ENCODE measurements around the gene FIG4. TPM values are rescaled to one million over a fixed set of nuclear protein-coding genes. Genes with fewer than 3 reads are reported as not detected.
A peak's percentile ranks its signal among the peaks of the same experiment; 100 is the strongest.

Gene FIG4
- total and polyA plus RNA-seq, 2 of the 13 experiments (the other 11 are each of a cell fraction or from before 2014, with no cell fraction given), result 5.5 to 7.9 TPM

DNA sequence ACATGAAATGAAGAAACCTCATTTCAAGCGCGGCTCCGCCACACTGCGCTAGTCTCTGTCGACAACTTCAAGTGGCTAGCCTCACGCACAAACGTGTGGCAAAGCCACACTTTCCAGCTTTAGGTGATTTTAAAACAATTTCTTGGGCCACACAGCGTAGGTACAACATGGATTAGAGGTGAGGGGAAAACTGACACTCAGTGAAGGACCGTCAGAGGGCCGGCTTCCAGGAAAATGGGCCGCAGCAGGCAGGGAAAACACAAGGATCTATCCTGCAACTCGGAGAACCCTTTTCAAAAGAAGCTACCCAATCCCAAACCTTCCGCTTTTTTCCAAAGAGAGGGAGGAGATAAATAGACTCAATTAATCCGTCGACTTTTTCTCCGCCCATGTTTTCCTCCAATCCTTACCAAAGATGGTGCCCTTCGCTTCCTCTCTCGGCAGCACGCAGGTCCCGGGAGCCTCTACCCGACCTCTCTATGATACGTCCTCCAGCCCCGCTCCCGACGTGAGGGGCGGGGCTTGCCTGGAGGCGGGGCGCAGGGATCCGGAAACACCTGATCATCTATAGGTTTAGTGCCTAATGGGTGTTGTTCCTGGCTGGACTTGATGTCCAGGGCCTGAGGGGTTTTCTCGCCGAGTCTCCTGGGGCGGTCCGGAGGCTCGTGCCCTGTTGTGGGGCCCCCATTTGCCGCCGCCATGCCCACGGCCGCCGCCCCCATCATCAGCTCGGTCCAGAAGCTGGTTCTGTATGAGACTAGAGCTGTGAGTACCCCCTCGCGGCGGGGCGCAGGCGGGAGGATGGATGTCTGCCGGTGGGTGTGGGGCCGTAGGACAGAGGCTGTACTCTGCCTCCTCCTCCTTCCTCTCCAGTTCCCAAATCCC is at the start of gene FIG4, which contains the start of gene AK9 (continued):
- TF ChIP-seq PHF21A (CRISPR knock-in tag; IDR thresholded peaks at IDR 0.05) (no peak; the same call in 1 of the 2 replicates), NFIB (CRISPR knock-in tag; IDR thresholded peaks at IDR 0.05; ENCODE audit: borderline replicate concordance) (no peak), ZFP62 (CRISPR knock-in tag; IDR thresholded peaks at IDR 0.05) (no peak), TAF15 (IDR thresholded peaks at IDR 0.05; ENCODE audit: low read depth, low read length, poor library complexity, severe bottlenecking) (no peak), ZNF777 (CRISPR knock-in tag; IDR thresholded peaks at IDR 0.05) (peak; percentile 69), U2AF2 (IDR thresholded peaks at IDR 0.05; ENCODE audit: low read depth, low read length) (no peak), NCOR1 (IDR thresholded peaks at IDR 0.05; ENCODE audit: borderline replicate concordance, low read length) (no peak), TP53 (CRISPR knock-in tag; conservative IDR thresholded peaks at IDR 0.05) (no peak), ZNF792 (CRISPR knock-in tag; IDR thresholded peaks at IDR 0.05) (no peak), KDM5A (IDR thresholded peaks at IDR 0.05; ENCODE audit: borderline replicate concordance, low read length) (0 out of 2 replicates have a peak, but pooled peaks have one; percentile 51), MXD4 (CRISPR knock-in tag; IDR thresholded peaks at IDR 0.05) (0 out of 2 replicates have a peak, but pooled peaks have one; percentile 49), THAP11 (CRISPR knock-in tag; IDR thresholded peaks at IDR 0.05) (peak; percentile 86)
- TF ChIP-seq, protein P1, sequence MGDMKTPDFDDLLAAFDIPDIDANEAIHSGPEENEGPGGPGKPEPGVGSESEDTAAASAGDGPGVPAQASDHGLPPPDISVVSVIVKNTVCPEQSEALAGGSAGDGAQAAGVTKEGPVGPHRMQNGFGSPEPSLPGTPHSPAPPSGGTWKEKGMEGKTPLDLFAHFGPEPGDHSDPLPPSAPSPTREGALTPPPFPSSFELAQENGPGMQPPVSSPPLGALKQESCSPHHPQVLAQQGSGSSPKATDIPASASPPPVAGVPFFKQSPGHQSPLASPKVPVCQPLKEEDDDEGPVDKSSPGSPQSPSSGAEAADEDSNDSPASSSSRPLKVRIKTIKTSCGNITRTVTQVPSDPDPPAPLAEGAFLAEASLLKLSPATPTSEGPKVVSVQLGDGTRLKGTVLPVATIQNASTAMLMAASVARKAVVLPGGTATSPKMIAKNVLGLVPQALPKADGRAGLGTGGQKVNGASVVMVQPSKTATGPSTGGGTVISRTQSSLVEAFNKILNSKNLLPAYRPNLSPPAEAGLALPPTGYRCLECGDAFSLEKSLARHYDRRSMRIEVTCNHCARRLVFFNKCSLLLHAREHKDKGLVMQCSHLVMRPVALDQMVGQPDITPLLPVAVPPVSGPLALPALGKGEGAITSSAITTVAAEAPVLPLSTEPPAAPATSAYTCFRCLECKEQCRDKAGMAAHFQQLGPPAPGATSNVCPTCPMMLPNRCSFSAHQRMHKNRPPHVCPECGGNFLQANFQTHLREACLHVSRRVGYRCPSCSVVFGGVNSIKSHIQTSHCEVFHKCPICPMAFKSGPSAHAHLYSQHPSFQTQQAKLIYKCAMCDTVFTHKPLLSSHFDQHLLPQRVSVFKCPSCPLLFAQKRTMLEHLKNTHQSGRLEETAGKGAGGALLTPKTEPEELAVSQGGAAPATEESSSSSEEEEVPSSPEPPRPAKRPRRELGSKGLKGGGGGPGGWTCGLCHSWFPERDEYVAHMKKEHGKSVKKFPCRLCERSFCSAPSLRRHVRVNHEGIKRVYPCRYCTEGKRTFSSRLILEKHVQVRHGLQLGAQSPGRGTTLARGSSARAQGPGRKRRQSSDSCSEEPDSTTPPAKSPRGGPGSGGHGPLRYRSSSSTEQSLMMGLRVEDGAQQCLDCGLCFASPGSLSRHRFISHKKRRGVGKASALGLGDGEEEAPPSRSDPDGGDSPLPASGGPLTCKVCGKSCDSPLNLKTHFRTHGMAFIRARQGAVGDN (CRISPR knock-in tag; IDR thresholded peaks at IDR 0.05), result peak; percentile 80
- TF ChIP-seq, protein P2, sequence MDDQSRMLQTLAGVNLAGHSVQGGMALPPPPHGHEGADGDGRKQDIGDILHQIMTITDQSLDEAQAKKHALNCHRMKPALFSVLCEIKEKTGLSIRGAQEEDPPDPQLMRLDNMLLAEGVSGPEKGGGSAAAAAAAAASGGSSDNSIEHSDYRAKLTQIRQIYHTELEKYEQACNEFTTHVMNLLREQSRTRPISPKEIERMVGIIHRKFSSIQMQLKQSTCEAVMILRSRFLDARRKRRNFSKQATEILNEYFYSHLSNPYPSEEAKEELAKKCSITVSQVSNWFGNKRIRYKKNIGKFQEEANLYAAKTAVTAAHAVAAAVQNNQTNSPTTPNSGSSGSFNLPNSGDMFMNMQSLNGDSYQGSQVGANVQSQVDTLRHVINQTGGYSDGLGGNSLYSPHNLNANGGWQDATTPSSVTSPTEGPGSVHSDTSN (CRISPR knock-in tag; IDR thresholded peaks at IDR 0.05; ENCODE audit: borderline replicate concordance), result no peak
- TF ChIP-seq, protein P3, sequence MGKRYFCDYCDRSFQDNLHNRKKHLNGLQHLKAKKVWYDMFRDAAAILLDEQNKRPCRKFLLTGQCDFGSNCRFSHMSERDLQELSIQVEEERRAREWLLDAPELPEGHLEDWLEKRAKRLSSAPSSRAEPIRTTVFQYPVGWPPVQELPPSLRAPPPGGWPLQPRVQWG (CRISPR knock-in tag; IDR thresholded peaks at IDR 0.05; ENCODE audit: borderline replicate concordance, low read depth), result no peak
- TF ChIP-seq, protein P4, sequence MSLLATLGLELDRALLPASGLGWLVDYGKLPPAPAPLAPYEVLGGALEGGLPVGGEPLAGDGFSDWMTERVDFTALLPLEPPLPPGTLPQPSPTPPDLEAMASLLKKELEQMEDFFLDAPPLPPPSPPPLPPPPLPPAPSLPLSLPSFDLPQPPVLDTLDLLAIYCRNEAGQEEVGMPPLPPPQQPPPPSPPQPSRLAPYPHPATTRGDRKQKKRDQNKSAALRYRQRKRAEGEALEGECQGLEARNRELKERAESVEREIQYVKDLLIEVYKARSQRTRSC (CRISPR knock-in tag; IDR thresholded peaks at IDR 0.05; ENCODE audit: low read depth), result 0 out of 2 replicates have a peak, but pooled peaks have one; percentile 37
- TF ChIP-seq, protein P5, sequence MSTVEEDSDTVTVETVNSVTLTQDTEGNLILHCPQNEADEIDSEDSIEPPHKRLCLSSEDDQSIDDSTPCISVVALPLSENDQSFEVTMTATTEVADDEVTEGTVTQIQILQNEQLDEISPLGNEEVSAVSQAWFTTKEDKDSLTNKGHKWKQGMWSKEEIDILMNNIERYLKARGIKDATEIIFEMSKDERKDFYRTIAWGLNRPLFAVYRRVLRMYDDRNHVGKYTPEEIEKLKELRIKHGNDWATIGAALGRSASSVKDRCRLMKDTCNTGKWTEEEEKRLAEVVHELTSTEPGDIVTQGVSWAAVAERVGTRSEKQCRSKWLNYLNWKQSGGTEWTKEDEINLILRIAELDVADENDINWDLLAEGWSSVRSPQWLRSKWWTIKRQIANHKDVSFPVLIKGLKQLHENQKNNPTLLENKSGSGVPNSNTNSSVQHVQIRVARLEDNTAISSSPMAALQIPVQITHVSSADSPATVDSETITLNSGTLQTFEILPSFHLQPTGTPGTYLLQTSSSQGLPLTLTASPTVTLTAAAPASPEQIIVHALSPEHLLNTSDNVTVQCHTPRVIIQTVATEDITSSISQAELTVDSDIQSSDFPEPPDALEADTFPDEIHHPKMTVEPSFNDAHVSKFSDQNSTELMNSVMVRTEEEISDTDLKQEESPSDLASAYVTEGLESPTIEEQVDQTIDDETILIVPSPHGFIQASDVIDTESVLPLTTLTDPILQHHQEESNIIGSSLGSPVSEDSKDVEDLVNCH (CRISPR knock-in tag; IDR thresholded peaks at IDR 0.05), result no peak
- TF ChIP-seq, protein P6, sequence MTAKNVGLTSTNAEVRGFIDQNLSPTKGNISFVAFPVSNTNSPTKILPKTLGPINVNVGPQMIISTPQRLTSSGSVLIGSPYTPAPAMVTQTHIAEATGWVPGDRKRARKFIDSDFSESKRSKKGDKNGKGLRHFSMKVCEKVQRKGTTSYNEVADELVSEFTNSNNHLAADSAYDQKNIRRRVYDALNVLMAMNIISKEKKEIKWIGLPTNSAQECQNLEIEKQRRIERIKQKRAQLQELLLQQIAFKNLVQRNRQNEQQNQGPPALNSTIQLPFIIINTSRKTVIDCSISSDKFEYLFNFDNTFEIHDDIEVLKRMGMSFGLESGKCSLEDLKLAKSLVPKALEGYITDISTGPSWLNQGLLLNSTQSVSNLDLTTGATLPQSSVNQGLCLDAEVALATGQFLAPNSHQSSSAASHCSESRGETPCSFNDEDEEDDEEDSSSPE (CRISPR knock-in tag; IDR thresholded peaks at IDR 0.05), result no peak

Data from HepG2 (cell line).